NT2/D1 (cell line): Measurements from ENCODE around the gene RGS7.
"Not testable (repeated sequence)": the region's sequence is repeated elsewhere in the genome, so short reads cannot be mapped to it uniquely, and the experiment has no call there.

Experiments used
- SUZ12 ChIP-seq: IDR thresholded peaks from 2 replicates; pipeline ENCODE4 v1.6.1; 2011; ENCODE audit not compliant: insufficient read length, insufficient read depth; ENCODE audit errors: extremely low read depth
- YY1 ChIP-seq: IDR thresholded peaks from 2 replicates; pipeline ENCODE4 v1.6.1; 2011; ENCODE audit not compliant: insufficient read length, insufficient read depth
- ZNF274 ChIP-seq: IDR thresholded peaks from 2 replicates; pipeline ENCODE4 v1.6.1; 2011; ENCODE audit warnings: mild to moderate bottlenecking, low read depth, low read length

DNA sequence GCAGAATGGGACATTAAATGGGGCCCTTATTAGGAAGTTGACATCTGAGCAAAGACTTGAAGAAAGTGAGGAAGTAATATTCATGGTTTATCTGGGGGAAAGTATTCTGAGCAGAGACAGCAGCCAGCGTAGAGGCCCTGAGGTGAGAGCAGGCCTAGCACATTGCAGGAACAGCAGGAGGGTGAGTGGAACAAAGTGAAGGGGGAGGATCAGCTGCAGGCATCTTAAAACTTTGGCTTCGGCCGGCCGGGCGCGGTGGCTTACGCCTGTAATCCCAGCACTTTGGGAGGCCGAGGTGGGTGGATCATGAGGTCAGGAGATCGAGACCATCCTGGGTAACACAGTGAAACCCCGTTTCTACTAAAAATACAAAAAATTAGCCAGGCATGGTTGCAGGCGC lies 55.0 kb downstream of the RGS7 start:
- not testable (repeated sequence) for TF ChIP-seq YY1, ZNF274, SUZ12
